Measurements from ENCODE around the gene RRAGD.
"Not testable (repeated sequence)": the region's sequence is repeated elsewhere in the genome, so short reads cannot be mapped to it uniquely, and the experiment has no call there.

Gene RRAGD

DNA sequence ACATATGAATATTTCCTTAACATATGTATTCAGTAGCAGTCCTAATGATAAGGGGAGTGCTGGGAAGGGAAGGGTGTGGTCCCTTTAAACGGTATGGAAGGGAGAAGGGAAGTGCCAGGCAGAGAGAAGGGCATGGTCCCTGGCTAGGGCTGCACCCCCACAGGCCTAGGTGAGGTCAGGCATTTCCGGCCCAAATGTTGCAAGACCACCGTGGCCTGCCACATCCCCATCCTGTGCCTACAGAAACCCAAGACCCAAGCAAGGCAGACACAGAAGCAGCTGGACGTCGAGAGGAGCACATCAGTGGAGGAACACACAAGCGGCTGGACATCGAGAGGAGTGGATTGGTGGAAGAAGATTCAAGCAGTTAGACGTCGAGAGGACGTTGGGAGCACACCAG is 5.9 kb downstream of the RRAGD start:
- no peak for ATAC-seq (replicated peaks)
- Mint-ChIP-seq H3K4me3 (no peak overlapping the region), H3K27ac (no peak overlapping the region), H3K4me1 (ENCODE audit: low read depth in 2 of 2) (peaks cover 3 to 8% of the 10 kb centered on the region in 2 donors), H3K36me3 (ENCODE audit: insufficient read depth) (peaks cover 4% of the 10 kb centered on the region), H3K9me3 (no peaks in the 10 kb centered on the region), H3K27me3 (peaks cover 5 to 9% of the 10 kb centered on the region in 2 donors)
- no peak for DNase-seq

GRCh38 chr6:89404512-89404911 is 7.6 kb downstream of the RRAGD start:
- H3K4me1 Mint-ChIP-seq (ENCODE audit: low read depth in 2 of 2), result peaks cover 3% of the 10 kb centered on the region in 2 donors
- H3K4me3 Mint-ChIP-seq, result no peak overlapping the region
- DNase-seq (no peak), ATAC-seq (replicated peaks) (no peak)
- peaks cover 4% of the 10 kb centered on the region for H3K36me3 Mint-ChIP-seq (ENCODE audit: insufficient read depth)
- peaks cover 5 to 9% of the 10 kb centered on the region in 2 donors for H3K27me3 Mint-ChIP-seq
- H3K9me3 Mint-ChIP-seq, result no peaks in the 10 kb centered on the region
- H3K27ac Mint-ChIP-seq, result peak overlapping the region in 1 of 2 donors; percentile 59

- no peak for DNase-seq
- Mint-ChIP-seq H3K4me3 (no peak overlapping the region), H3K4me1 (ENCODE audit: low read depth in 2 of 2) (peaks cover 3% of the 10 kb centered on the region in 2 donors), H3K36me3 (ENCODE audit: insufficient read depth) (peaks cover 4% of the 10 kb centered on the region), H3K9me3 (no peaks in the 10 kb centered on the region), H3K27ac (no peak overlapping the region), H3K27me3 (peaks cover 5 to 9% of the 10 kb centered on the region in 2 donors)
- no peak for ATAC-seq (replicated peaks)
Measured at GRCh38 chr6:89402776-89403175, 9.3 kb downstream of the RRAGD start.

DNA sequence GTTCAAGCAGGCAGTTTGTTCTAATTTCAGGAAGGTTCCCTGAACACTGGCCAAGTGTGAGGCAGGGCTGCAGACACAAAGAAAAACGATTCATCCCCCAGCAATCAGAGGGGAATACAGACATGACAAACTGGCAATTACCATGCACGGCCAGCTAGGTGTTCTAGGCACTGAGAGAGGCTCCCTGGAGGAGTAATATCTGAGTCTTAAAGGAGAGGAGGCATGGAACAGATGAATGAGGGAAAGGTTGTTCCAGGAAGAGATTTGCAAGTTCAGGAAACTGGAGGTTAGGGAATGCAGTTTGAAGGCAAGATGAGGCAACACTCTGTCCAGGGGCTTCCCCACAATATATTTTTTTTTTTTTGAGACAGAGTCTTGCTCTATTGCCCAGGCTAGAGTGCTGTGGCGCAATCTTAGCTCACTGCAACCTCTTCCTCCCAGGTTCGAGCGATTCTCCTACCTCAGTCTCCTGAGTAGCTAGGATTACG is 11.1 kb downstream of the RRAGD start:
- Mint-ChIP-seq H3K36me3 (ENCODE audit: insufficient read depth) (no peaks in the 10 kb centered on the region), H3K27ac (no peak overlapping the region), H3K4me3 (no peak overlapping the region), H3K9me3 (no peaks in the 10 kb centered on the region), H3K4me1 (ENCODE audit: low read depth in 2 of 2) (peaks cover 0 to under 1% of the 10 kb centered on the region in 2 donors), H3K27me3 (peaks cover 5 to 9% of the 10 kb centered on the region in 2 donors)
- no peak for ATAC-seq (replicated peaks)
- DNase-seq, result no peak

DNA sequence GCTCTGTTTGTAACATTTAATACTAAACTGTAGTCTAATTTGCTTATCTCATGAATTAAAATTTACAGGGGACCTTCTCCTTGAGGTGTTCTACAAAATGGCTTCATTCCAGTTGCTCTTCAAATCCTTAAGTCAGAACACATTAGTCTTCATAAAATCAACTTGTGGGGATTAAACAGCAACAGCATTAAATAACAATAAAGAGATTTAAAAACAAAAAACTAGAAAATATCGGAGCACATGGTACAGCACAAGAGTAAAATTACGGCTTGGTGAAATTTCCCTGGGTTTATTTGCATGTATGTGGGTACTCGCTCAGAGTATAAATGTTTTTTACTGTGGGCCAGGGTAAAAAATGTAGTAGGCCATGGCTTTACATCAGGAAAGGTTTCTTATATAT is 12.0 kb downstream of the RRAGD start:
- Mint-ChIP-seq H3K36me3 (ENCODE audit: insufficient read depth) (no peaks in the 10 kb centered on the region), H3K27me3 (peaks cover 0 to 1% of the 10 kb centered on the region in 2 donors), H3K9me3 (no peaks in the 10 kb centered on the region), H3K4me3 (no peak overlapping the region), H3K27ac (no peak overlapping the region), H3K4me1 (ENCODE audit: low read depth in 2 of 2) (no peaks in the 10 kb centered on the region)
- DNase-seq, result no peak
- no peak for ATAC-seq (replicated peaks)

GRCh38 chr6:89398762-89399525 is 13.1 kb downstream of the RRAGD start:
- Mint-ChIP-seq H3K4me3 (no peak overlapping the region), H3K9me3 (peaks cover 0 to under 1% of the 10 kb centered on the region in 2 donors), H3K36me3 (ENCODE audit: insufficient read depth) (no peaks in the 10 kb centered on the region), H3K27ac (no peak overlapping the region), H3K27me3 (peaks cover 0 to under 1% of the 10 kb centered on the region in 2 donors), H3K4me1 (ENCODE audit: low read depth in 2 of 2) (no peaks in the 10 kb centered on the region)
- ATAC-seq (replicated peaks) (no peak), DNase-seq (no peak)

- ATAC-seq (replicated peaks); H3K27ac Mint-ChIP-seq; H3K4me3 Mint-ChIP-seq; DNase-seq; H3K4me1 Mint-ChIP-seq (ENCODE audit: low read depth in 2 of 2); H3K36me3 Mint-ChIP-seq (ENCODE audit: insufficient read depth): not testable (repeated sequence)
- H3K9me3 Mint-ChIP-seq, result peaks cover 0 to 11% of the 10 kb centered on the region in 2 donors
- H3K27me3 Mint-ChIP-seq, result peaks cover 6 to 11% of the 10 kb centered on the region in 2 donors
Measured at GRCh38 chr6:89397884-89398283, 14.2 kb downstream of the RRAGD start.

- DNase-seq (no peak), ATAC-seq (replicated peaks) (no peak)
- Mint-ChIP-seq H3K36me3 (ENCODE audit: insufficient read depth) (no peaks in the 10 kb centered on the region), H3K27ac (no peak overlapping the region), H3K27me3 (peaks cover 19% of the 10 kb centered on the region in 2 donors), H3K9me3 (peaks cover 0 to 12% of the 10 kb centered on the region in 2 donors), H3K4me3 (no peak overlapping the region), H3K4me1 (ENCODE audit: low read depth in 2 of 2) (no peaks in the 10 kb centered on the region)
Measured at GRCh38 chr6:89393659-89394058, 18.4 kb downstream of the RRAGD start.

DNA sequence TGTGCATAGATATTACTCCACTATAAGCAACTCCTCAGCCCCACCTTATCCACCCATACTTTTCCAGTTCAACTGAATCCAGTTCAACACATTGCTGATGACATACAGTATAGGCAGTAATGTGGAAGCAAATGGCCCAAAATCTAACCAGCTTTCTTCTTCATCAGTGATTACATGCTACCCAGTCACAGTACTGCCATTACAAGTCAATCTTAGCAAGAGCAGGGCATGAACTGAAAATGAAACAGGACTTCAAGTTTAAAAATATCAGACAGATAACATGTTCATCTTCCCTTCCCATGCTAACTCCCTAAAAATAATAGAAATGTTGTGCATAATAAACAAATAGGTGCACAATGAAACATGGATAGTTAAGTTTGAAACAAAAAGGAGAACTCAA is 19.2 kb downstream of the RRAGD start:
- ATAC-seq (replicated peaks), result no peak
- peaks cover 0 to 12% of the 10 kb centered on the region in 2 donors for H3K9me3 Mint-ChIP-seq
- no peaks in the 10 kb centered on the region for H3K4me1 Mint-ChIP-seq (ENCODE audit: low read depth in 2 of 2)
- no peaks in the 10 kb centered on the region for H3K36me3 Mint-ChIP-seq (ENCODE audit: insufficient read depth)
- H3K4me3 Mint-ChIP-seq, result no peak overlapping the region
- no peak for DNase-seq
- no peak overlapping the region for H3K27ac Mint-ChIP-seq
- H3K27me3 Mint-ChIP-seq, result peaks cover 19% of the 10 kb centered on the region in 2 donors

DNA sequence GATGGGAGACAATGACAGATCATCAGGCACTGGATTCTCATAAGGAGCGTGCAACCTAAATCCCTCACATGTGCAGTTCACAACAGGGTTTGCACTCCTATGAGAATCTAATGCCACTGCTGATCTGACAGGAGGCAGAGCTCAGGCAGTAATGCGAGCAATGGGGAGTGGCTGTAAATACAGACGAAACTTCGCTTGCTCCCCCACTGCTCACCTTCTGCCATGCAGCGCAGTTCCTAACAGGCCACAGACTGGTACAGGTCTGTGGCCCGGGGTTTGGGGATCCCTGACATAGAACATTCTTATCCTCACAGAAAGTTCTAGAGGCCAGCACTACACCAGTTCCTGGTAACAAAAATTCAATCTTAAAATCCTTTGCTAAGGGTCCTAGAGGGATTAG is 23.2 kb downstream of the RRAGD start:
- no peaks in the 10 kb centered on the region for H3K4me1 Mint-ChIP-seq (ENCODE audit: low read depth in 2 of 2)
- H3K27ac Mint-ChIP-seq, result no peak overlapping the region
- no peak for DNase-seq
- no peak for ATAC-seq (replicated peaks)
- peaks cover 0 to 11% of the 10 kb centered on the region in 2 donors for H3K9me3 Mint-ChIP-seq
- no peak overlapping the region for H3K4me3 Mint-ChIP-seq
- H3K36me3 Mint-ChIP-seq (ENCODE audit: insufficient read depth), result no peaks in the 10 kb centered on the region
- peaks cover 24 to 27% of the 10 kb centered on the region in 2 donors for H3K27me3 Mint-ChIP-seq

DNA sequence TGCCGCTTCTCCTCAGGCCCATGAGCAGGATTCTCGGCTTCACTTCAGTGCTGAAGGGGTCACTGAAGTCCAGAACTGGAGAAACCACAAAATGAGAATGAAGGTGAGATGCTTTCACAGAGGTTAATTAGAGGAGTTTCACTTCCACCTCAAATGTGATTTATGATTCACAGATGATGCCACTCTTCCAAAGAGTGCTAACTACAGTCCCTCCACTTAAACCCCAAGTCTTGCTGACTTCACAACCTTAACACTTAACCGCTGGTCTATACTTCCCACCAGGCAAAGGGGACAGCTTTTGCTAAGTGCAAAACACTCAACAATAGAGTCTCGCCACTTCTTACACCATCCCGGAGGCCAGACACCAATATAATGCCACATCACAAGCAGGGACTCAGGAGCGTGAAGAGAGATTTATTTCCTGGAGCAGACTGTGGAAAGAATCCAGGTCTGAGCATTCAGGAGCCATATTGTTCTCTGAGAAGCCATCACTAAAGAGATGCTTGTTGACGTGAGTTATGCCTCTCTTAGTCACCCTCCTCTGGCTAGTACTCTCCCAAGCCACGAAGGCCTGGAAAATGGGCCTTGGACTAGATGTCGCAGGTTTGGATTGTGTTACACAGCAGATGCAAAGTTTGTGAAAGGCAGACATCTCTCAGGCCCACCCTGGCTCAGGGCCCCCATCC is 24.4 kb downstream of the RRAGD start:
- H3K4me3 Mint-ChIP-seq, result no peak overlapping the region
- no peak overlapping the region for H3K27ac Mint-ChIP-seq
- no peaks in the 10 kb centered on the region for H3K9me3 Mint-ChIP-seq
- peaks cover 13 to 19% of the 10 kb centered on the region in 2 donors for H3K27me3 Mint-ChIP-seq
- no peaks in the 10 kb centered on the region for H3K36me3 Mint-ChIP-seq (ENCODE audit: insufficient read depth)
- no peak for ATAC-seq (replicated peaks)
- DNase-seq, result no peak
- no peaks in the 10 kb centered on the region for H3K4me1 Mint-ChIP-seq (ENCODE audit: low read depth in 2 of 2)

GRCh38 chr6:89386917-89387491 is 25.1 kb downstream of the RRAGD start:
- Mint-ChIP-seq H3K4me3 (no peak overlapping the region), H3K27ac (no peak overlapping the region), H3K9me3 (no peaks in the 10 kb centered on the region), H3K4me1 (ENCODE audit: low read depth in 2 of 2) (no peaks in the 10 kb centered on the region), H3K27me3 (peaks cover 13 to 19% of the 10 kb centered on the region in 2 donors), H3K36me3 (ENCODE audit: insufficient read depth) (no peaks in the 10 kb centered on the region)
- DNase-seq (no peak), ATAC-seq (replicated peaks) (no peak)

DNA sequence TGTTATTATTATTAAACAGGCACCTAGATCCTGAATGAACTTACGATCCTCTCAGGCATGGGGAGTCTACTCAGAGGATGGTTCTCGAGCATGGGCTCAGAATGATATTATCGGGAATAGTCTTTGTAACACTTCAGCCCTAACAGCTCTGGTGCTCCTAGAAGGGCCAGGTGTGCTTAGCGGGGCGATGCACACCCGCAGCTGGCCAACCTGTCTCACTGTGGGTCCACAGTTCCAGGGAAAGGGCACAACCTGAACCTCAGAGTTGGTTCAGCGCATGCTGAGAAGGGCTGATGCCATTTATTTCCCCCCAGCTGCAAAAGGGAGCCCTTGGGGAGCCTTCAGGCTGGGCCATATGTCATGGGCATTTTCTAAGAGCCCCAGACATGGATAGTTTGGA is 26.2 kb downstream of the RRAGD start:
- DNase-seq, result no peak
- no peaks in the 10 kb centered on the region for H3K36me3 Mint-ChIP-seq (ENCODE audit: insufficient read depth)
- H3K4me3 Mint-ChIP-seq, result no peak overlapping the region
- H3K9me3 Mint-ChIP-seq, result no peaks in the 10 kb centered on the region
- H3K27ac Mint-ChIP-seq, result no peak overlapping the region
- H3K27me3 Mint-ChIP-seq, result peaks cover 9 to 13% of the 10 kb centered on the region in 2 donors
- no peaks in the 10 kb centered on the region for H3K4me1 Mint-ChIP-seq (ENCODE audit: low read depth in 2 of 2)
- ATAC-seq (replicated peaks), result no peak

Measured in effector memory CD8-positive, alpha-beta T cell (primary cell).